HCT116 (cell line): ENCODE measurements around the gene SPOCK3. TPM values are rescaled to one million over a fixed set of nuclear protein-coding genes. Genes with fewer than 3 reads are reported as not detected.

Experiments used
- ATAC-seq: fragments of 200-7000 bp; cut with Tn5 transposase; 2 replicates; pipeline ENCODE4 v1.9.1; 2020; ENCODE audit warnings: mild to moderate bottlenecking, moderate library complexity
- BruUV-seq: library from RNA; stranded (reverse); fragments of 400-500 nt; replicated peaks from 2 replicates; lab custom pipeline; 2021; lab: Mats Ljungman, UMichigan
- CTCF ChIA-PET: fragments of 300-600 bp; sonication (Branson Sonifier 250); formaldehyde crosslinking; loops from one replicate; lab custom pipeline; 2021; ENCODE audit warnings: antibody characterized with exemption; lab: Charles Lee
- POLR2A ChIA-PET: fragments of 300-600, 350-600 bp; sonication (Branson Sonifier 250); formaldehyde crosslinking; loops from one replicate; lab custom pipeline; 2021; ENCODE audit warnings: antibody characterized with exemption; lab: Charles Lee
- RAD21 ChIA-PET, 2 experiments: fragments of 300-600 bp; sonication (Branson Sonifier 250); formaldehyde crosslinking; loops; one replicate each; lab custom pipeline; 2023; ENCODE audit warnings: low total read pairs in 2 of 2; ENCODE audit not compliant: uncharacterized antibody in 2 of 2, unreplicated experiment in 2 of 2, low non-redundant PET in 1 of 2; lab: Charles Lee
- DNase-seq: peaks from one replicate; pipeline ENCODE4 v3.0.0-alpha.2; 2010; ENCODE audit warnings: low read depth, low spot score
- H2AFZ ChIP-seq: fragments of 200-600 bp; shearing (Covaris generic), sonication (generic); 2 replicates; pipeline ENCODE4 v1.6.1; 2017; ENCODE audit warnings: low read depth, mixed run types, mixed read lengths, antibody characterized with exemption, low read length; ENCODE audit not compliant: poor library complexity, severe bottlenecking
- H3K27ac ChIP-seq: 2 replicates; pipeline ENCODE4 v1.5.1; 2012; ENCODE audit warnings: low read depth, low read length
- H3K27me3 ChIP-seq: fragments of 200-600 bp; sonication (generic); 2 replicates; pipeline ENCODE4 v1.6.1; 2016; ENCODE audit warnings: mixed run types, low read length, mixed read lengths; ENCODE audit not compliant: insufficient read depth
- H3K36me3 ChIP-seq, 2 experiments: fragments of 200-500 bp in 1 of 2; fragments of 200-600 bp in 1 of 2; sonication (Bioruptor generic) in 1 of 2; sonication (generic) in 1 of 2; 2 replicates each; pipeline versions ENCODE4 v1.5.1 to v1.6.1; 2014 to 2016; ENCODE audit warnings: low read length in 2 of 2, inconsistent platforms in 1 of 2, mixed read lengths in 1 of 2, mixed run types in 1 of 2; ENCODE audit not compliant: insufficient read depth in 2 of 2, control insufficient read depth in 1 of 2
- H3K4me1 ChIP-seq, 2 experiments: fragments of 200-600 bp in 1 of 2; sonication (generic) in 1 of 2; 2 replicates each; pipeline versions ENCODE4 v1.5.1 to v1.6.1; 2012 to 2017; ENCODE audit warnings: low read length in 2 of 2, inconsistent platforms in 1 of 2, mild to moderate bottlenecking in 1 of 2, mixed read lengths in 1 of 2, mixed run types in 1 of 2, moderate library complexity in 1 of 2; ENCODE audit not compliant: insufficient read depth in 2 of 2, control insufficient read depth in 1 of 2
- H3K4me2 ChIP-seq: fragments of 200-600 bp; sonication (generic); 2 replicates; pipeline ENCODE4 v1.6.1; 2017; ENCODE audit warnings: mixed run types, low read length, mixed read lengths
- H3K4me3 ChIP-seq, 2 experiments: fragments of 200-600 bp in 1 of 2; sonication (generic) in 1 of 2; replicated peaks in 1 of 2; 2 replicates each; pipeline ENCODE4 v1.5.1; 2011 to 2016; ENCODE audit warnings: low read length in 2 of 2, control low read depth in 1 of 2, low read depth in 1 of 2, mild to moderate bottlenecking in 1 of 2, mixed read lengths in 1 of 2, mixed run types in 1 of 2
- H3K79me2 ChIP-seq: fragments of 200-600 bp; sonication (generic); 2 replicates; pipeline ENCODE4 v1.6.1; 2017; ENCODE audit warnings: mild to moderate bottlenecking, mixed run types, low read length, moderate library complexity, mixed read lengths; ENCODE audit not compliant: insufficient read depth
- H3K9ac ChIP-seq: fragments of 200-600 bp; sonication (generic); 2 replicates; pipeline ENCODE4 v1.6.1; 2016; ENCODE audit warnings: low read length, mixed read lengths
- H3K9me2 ChIP-seq: fragments of 200-600 bp; sonication (generic), shearing (Covaris generic); 2 replicates; pipeline ENCODE4 v1.6.1; 2017; ENCODE audit warnings: mixed run types, mild to moderate bottlenecking, moderate library complexity; ENCODE audit not compliant: insufficient read depth
- H3K9me3 ChIP-seq, 2 experiments: fragments of 200-500 bp in 1 of 2; fragments of 200-600 bp in 1 of 2; sonication (Bioruptor generic) in 1 of 2; sonication (generic) in 1 of 2; 2 replicates each; pipeline ENCODE4 v1.6.1; 2014 to 2017; ENCODE audit warnings: low read length in 2 of 2, mixed read lengths in 2 of 2, inconsistent platforms in 1 of 2, low read depth in 1 of 2, mild to moderate bottlenecking in 1 of 2, mixed run types in 1 of 2, moderate library complexity in 1 of 2; ENCODE audit not compliant: control insufficient read depth in 1 of 2, insufficient read depth in 1 of 2
- H4K20me1 ChIP-seq: fragments of 200-600 bp; sonication (generic), shearing (Covaris generic); 2 replicates; pipeline ENCODE4 v1.6.1; 2017; ENCODE audit warnings: mixed run types, mild to moderate bottlenecking, moderate library complexity; ENCODE audit not compliant: insufficient read depth
- ATF3 ChIP-seq: IDR thresholded peaks from 2 replicates; pipeline ENCODE4 v1.6.1; 2012
- CBX3 ChIP-seq: IDR thresholded peaks from 2 replicates; pipeline ENCODE4 v1.6.1; 2012; ENCODE audit warnings: low read depth
- CEBPB ChIP-seq: IDR thresholded peaks from 2 replicates; pipeline ENCODE4 v1.6.1; 2012; ENCODE audit warnings: low read depth
- CTCF ChIP-seq, 3 experiments: fragments of 200-600 bp in 1 of 3; sonication (generic) in 1 of 3; IDR thresholded peaks in 2 of 3; conservative IDR thresholded peaks in 1 of 3; 2 replicates each; pipeline ENCODE4 v1.5.1; 2012 to 2017; ENCODE audit warnings: low read depth in 2 of 3, low read length in 2 of 3, antibody characterized with exemption in 1 of 3, borderline replicate concordance in 1 of 3, control low read depth in 1 of 3, mild to moderate bottlenecking in 1 of 3, mixed read lengths in 1 of 3, mixed run types in 1 of 3, moderate library complexity in 1 of 3; ENCODE audit not compliant: insufficient read depth in 1 of 3
- EGR1 ChIP-seq: IDR thresholded peaks from 2 replicates; pipeline ENCODE4 v1.6.1; 2012; ENCODE audit warnings: low read depth
- ELF1 ChIP-seq: IDR thresholded peaks from 2 replicates; pipeline ENCODE4 v1.6.1; 2012; ENCODE audit warnings: low read depth, borderline replicate concordance
- FOSL1 ChIP-seq: IDR thresholded peaks from 2 replicates; pipeline ENCODE4 v1.6.1; 2012; ENCODE audit warnings: low read depth
- JUND ChIP-seq: IDR thresholded peaks from 2 replicates; pipeline ENCODE4 v1.6.1; 2012
- MAX ChIP-seq: IDR thresholded peaks from 2 replicates; pipeline ENCODE4 v1.6.1; 2012
- POLR2A ChIP-seq: IDR thresholded peaks from 2 replicates; pipeline ENCODE4 v1.7.0; 2011; ENCODE audit warnings: borderline replicate concordance; ENCODE audit not compliant: insufficient read depth, insufficient read length; ENCODE audit errors: extremely low read depth
- POLR2AphosphoS5 ChIP-seq: IDR thresholded peaks from 2 replicates; pipeline ENCODE4 v1.6.1; 2011; ENCODE audit warnings: mild to moderate bottlenecking, low read depth, low read length, moderate library complexity
- RAD21 ChIP-seq: IDR thresholded peaks from 2 replicates; pipeline ENCODE4 v1.6.1; 2012; ENCODE audit warnings: low read depth, mild to moderate bottlenecking
- REST ChIP-seq: IDR thresholded peaks from 2 replicates; pipeline ENCODE4 v1.6.1; 2012; ENCODE audit warnings: low read depth
- TCF7L2 ChIP-seq: IDR thresholded peaks from 2 replicates; pipeline ENCODE4 v1.7.0; 2011; ENCODE audit warnings: borderline replicate concordance, inconsistent platforms; ENCODE audit not compliant: insufficient read depth, insufficient read length; ENCODE audit errors: extremely low read depth
- YY1 ChIP-seq: IDR thresholded peaks from 2 replicates; pipeline ENCODE4 v1.6.1; 2011; ENCODE audit warnings: low read length, low read depth, moderate library complexity, mild to moderate bottlenecking; ENCODE audit not compliant: insufficient replicate concordance; ENCODE audit errors: extremely low read depth
- ZBTB33 ChIP-seq: IDR thresholded peaks from 2 replicates; pipeline ENCODE4 v1.6.1; 2011; ENCODE audit warnings: mild to moderate bottlenecking, low read length, moderate library complexity; ENCODE audit not compliant: insufficient replicate concordance; ENCODE audit errors: extremely low read depth
- ZFX ChIP-seq: fragments of 450-650 bp; IDR thresholded peaks from 2 replicates; pipeline ENCODE4 v1.6.1; 2017
- ZNF274 ChIP-seq: fragments of 200-500 bp; sonication (Bioruptor generic); IDR thresholded peaks from 2 replicates; pipeline ENCODE4 v1.6.1; 2014; ENCODE audit warnings: mild to moderate bottlenecking, low read depth, low read length, inconsistent platforms
- intact Hi-C: fragments of 100-400 bp; cut with micrococcal nuclease; formaldehyde crosslinking; loops from 2 replicates; pipeline ENCODE4 v1.10.0; 2022
- total RNA-seq: library from RNA; stranded (reverse); gene quantifications from one replicate; pipeline ENCODE4 v1.2.1, GENCODE V29; 2021; ENCODE audit not compliant: unreplicated experiment

SPOCK3 gene
- total RNA-seq, 1 experiment from 2014 or later = 1.7 TPM

GRCh38 chr4:166895771-166896170 is 338.5 kb downstream of the SPOCK3 start:
- DNase-seq = no peak
- no peaks in the 10 kb centered on the region for H3K9me3 ChIP-seq
- no peak for ATAC-seq
- TF ChIP-seq CTCF (IDR thresholded peaks at IDR 0.05 in 2 of 3, conservative IDR thresholded peaks at IDR 0.05 in 1 of 3; ENCODE audit: borderline replicate concordance in 1 of 3, insufficient read depth in 1 of 3, low read depth in 2 of 3, low read length in 2 of 3) (no peak), CBX3 (no peak), POLR2A (no peak), YY1 (no peak), POLR2AphosphoS5 (no peak), MAX (no peak), ZFX (no peak), JUND (no peak), EGR1 (no peak), REST (no peak), RAD21 (no peak), TCF7L2 (no peak), ZNF274 (no peak), FOSL1 (no peak), ATF3 (no peak), ELF1 (no peak), CEBPB (no peak), ZBTB33 (no peak)
- TF ChIP-seq, all 23 proteins: peak for 0
- ChIA-PET RAD21 (no interaction called here), CTCF (no interaction called here), POLR2A (no interaction called here)
- Histone ChIP-seq H3K27ac (no peak overlapping the region), H3K9me2 (no peaks in the 10 kb centered on the region), H4K20me1 (no peaks in the 10 kb centered on the region), H2AFZ (no peak overlapping the region), H3K36me3 (no peaks in the 10 kb centered on the region), H3K4me2 (no peak overlapping the region), H3K27me3 (no peaks in the 10 kb centered on the region), H3K79me2 (no peaks in the 10 kb centered on the region), H3K4me3 (no peak overlapping the region), H3K9ac (no peak overlapping the region), H3K4me1 (no peaks in the 10 kb centered on the region)
- intact Hi-C loops = no loop called here
- BruUV-seq = no TSS peak
